ENCODE data around the gene AHNAK2. TPM values are rescaled to one million over a fixed set of nuclear protein-coding genes. Genes with fewer than 3 reads are reported as not detected.

Gene AHNAK2
- total and polyA plus RNA-seq, 2 experiments from 2014 or later, result 17.8 to 78.0 TPM

GRCh38 chr14:104975481-104976197, 2.5 kb downstream of the AHNAK2 start:
- TF ChIP-seq, protein P1, sequence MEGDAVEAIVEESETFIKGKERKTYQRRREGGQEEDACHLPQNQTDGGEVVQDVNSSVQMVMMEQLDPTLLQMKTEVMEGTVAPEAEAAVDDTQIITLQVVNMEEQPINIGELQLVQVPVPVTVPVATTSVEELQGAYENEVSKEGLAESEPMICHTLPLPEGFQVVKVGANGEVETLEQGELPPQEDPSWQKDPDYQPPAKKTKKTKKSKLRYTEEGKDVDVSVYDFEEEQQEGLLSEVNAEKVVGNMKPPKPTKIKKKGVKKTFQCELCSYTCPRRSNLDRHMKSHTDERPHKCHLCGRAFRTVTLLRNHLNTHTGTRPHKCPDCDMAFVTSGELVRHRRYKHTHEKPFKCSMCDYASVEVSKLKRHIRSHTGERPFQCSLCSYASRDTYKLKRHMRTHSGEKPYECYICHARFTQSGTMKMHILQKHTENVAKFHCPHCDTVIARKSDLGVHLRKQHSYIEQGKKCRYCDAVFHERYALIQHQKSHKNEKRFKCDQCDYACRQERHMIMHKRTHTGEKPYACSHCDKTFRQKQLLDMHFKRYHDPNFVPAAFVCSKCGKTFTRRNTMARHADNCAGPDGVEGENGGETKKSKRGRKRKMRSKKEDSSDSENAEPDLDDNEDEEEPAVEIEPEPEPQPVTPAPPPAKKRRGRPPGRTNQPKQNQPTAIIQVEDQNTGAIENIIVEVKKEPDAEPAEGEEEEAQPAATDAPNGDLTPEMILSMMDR (IDR thresholded peaks at IDR 0.05; ENCODE audit: low read depth, low read length), result no peak
- Histone ChIP-seq H3K27ac (no peak overlapping the region), H3K9me3 (ENCODE audit: low read depth) (no peaks in the 10 kb centered on the region), H3K27me3 (peaks cover 30% of the 10 kb centered on the region), H3K4me1 (ENCODE audit: low read depth) (peaks cover 4% of the 10 kb centered on the region), H3K36me3 (no peaks in the 10 kb centered on the region), H3K4me3 (no peak overlapping the region)
- peak in 1 of 2 donors; percentile 39 for DNase-seq (ENCODE audit: low read depth in 1 of 2, low spot score in 1 of 2)

DNA sequence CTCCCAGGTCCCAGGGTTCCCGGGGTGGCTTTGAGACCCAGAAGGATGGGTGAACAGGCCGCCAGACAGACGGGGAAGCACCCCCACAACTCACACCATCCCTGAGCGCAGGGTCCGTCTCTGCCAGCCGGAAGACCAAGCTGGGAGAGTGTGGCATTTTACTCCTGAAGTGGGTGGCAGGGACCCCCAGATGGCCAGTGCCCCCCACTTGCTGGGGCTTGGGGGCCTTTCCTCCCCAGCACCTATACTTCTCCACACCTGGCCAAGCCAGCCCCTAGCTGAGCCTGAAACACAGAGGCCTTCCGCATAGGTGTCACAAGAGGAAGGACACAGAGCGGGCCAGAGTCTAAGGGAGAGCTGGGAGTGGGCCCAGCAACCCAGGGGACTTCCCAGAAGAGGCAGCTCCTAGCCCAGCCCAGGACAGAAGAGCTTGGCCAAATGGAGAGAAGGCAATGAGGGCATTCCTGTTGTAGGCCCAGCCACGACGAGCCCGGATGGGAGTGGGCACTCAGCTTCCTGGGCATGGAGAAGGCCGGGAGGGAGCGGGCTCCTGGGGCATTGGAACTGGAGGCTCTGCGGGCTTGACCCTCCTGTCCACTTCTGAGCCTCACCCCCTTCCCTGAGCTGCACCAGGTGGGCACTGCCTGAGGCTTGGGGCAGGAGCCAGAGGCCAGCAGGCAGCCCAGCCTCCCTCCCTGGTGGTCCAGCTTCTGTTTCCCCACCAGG, 3.3 kb downstream of the AHNAK2 start:
- H3K4me3 ChIP-seq, result no peak overlapping the region
- peaks cover 23% of the 10 kb centered on the region for H3K27me3 ChIP-seq
- DNase-seq (ENCODE audit: low read depth in 1 of 2, low spot score in 1 of 2), result no peak
- TF ChIP-seq, protein P1 (IDR thresholded peaks at IDR 0.05; ENCODE audit: low read depth, low read length), result no peak
- H3K27ac ChIP-seq, result no peak overlapping the region
- no peaks in the 10 kb centered on the region for H3K9me3 ChIP-seq (ENCODE audit: low read depth)
- peaks cover 4% of the 10 kb centered on the region for H3K4me1 ChIP-seq (ENCODE audit: low read depth)
- H3K36me3 ChIP-seq, result no peaks in the 10 kb centered on the region

DNA sequence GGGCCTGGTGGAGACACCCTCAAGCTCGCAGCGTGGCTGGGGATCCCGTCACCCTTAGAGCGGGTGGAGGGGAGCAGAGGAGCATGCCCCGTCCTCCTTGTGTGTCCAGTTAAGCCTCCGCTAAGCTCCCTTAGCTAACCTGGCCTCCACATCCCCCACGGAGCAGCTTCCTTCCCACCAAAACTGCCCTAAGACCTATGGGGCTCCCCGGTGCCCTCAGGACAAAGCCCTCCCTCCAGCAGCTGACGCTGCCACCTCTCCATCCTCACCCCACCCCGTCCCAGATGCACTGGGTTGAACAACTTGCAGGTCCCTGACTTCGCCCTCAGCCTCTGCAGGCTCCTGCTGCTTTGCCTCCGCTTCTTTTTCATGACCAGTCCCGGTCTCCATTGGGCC, 4.0 kb downstream of the AHNAK2 start:
- no peak for DNase-seq (ENCODE audit: low read depth in 1 of 2, low spot score in 1 of 2)

GRCh38 chr14:104973385-104974145, 4.6 kb downstream of the AHNAK2 start:
- Histone ChIP-seq H3K27me3 (peaks cover 12% of the 10 kb centered on the region), H3K9me3 (ENCODE audit: low read depth) (no peaks in the 10 kb centered on the region), H3K4me1 (ENCODE audit: low read depth) (peaks cover 4% of the 10 kb centered on the region), H3K36me3 (no peaks in the 10 kb centered on the region), H3K27ac (no peak overlapping the region), H3K4me3 (no peak overlapping the region)
- TF ChIP-seq, protein P1 (IDR thresholded peaks at IDR 0.05; ENCODE audit: low read depth, low read length), result no peak
- peak in 1 of 2 donors; percentile 83 for DNase-seq (ENCODE audit: low read depth in 1 of 2, low spot score in 1 of 2)

More for the DNA sequence above, 4.0 kb downstream of the AHNAK2 start:
- H3K36me3 ChIP-seq, result no peaks in the 10 kb centered on the region
- peaks cover 16% of the 10 kb centered on the region for H3K27me3 ChIP-seq
- H3K4me1 ChIP-seq (ENCODE audit: low read depth), result peaks cover 4% of the 10 kb centered on the region
- H3K9me3 ChIP-seq (ENCODE audit: low read depth), result no peaks in the 10 kb centered on the region
- H3K27ac ChIP-seq, result no peak overlapping the region
- no peak overlapping the region for H3K4me3 ChIP-seq
- TF ChIP-seq, protein P1 (IDR thresholded peaks at IDR 0.05; ENCODE audit: low read depth, low read length), result no peak

DNA sequence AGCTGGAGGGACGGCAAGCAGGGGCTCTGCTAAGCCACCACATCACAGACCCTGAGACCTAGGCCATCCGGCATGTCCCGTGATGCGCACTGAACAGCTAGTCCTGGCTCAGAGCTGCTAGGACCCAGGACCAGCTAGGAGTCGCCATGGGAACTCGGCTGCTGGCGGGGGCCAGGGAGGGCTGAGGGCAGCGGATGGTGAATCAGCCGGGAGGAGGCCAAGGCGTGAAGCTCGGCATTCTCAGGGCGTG, 5.1 kb downstream of the AHNAK2 start:
- no peaks in the 10 kb centered on the region for H3K36me3 ChIP-seq
- DNase-seq (ENCODE audit: low read depth in 1 of 2, low spot score in 1 of 2), result peak in 1 of 2 donors; percentile 95
- no peak overlapping the region for H3K4me3 ChIP-seq
- H3K27ac ChIP-seq, result no peak overlapping the region
- no peaks in the 10 kb centered on the region for H3K9me3 ChIP-seq (ENCODE audit: low read depth)
- TF ChIP-seq, protein P1 (IDR thresholded peaks at IDR 0.05; ENCODE audit: low read depth, low read length), result no peak
- H3K4me1 ChIP-seq (ENCODE audit: low read depth), result peaks cover 6% of the 10 kb centered on the region
- H3K27me3 ChIP-seq, result peaks cover 11% of the 10 kb centered on the region

Data from cardiac muscle cell (in vitro differentiated cells and primary cell).